IPS-NIHi7 (cell line): ENCODE data around the gene KRTAP22-2.

Experiments used
- DNase-seq: peaks from one replicate; pipeline ENCODE4 v3.0.0; 2012; ENCODE audit warnings: mixed read lengths; ENCODE audit errors: extremely low spot score

KRTAP22-2 gene

GRCh38 chr21:30590297-30590696 lies at the start of gene KRTAP22-2:
Gene KRTAP22-2, minus strand, starts transcription at chr21:30590397.
- DNase-seq = no peak

GRCh38 chr21:30638686-30639085 lies 48.5 kb upstream of the KRTAP22-2 start:
- no peak for DNase-seq

- no peak for DNase-seq
These were observed 44.7 kb upstream of the KRTAP22-2 start, which contains the start of gene KRTAP20-2 for GRCh38 chr21:30634906-30635305. Gene KRTAP20-2, plus strand, starts transcription at chr21:30635206. Its CDS starts 58 bp downstream, at chr21:30635264.

- DNase-seq = no peak
These were observed 39.0 kb upstream of the KRTAP22-2 start for GRCh38 chr21:30629200-30629599.

- DNase-seq = no peak
These were observed 37.9 kb upstream of the KRTAP22-2 start for GRCh38 chr21:30628109-30628508.

GRCh38 chr21:30625449-30626165 lies 35.4 kb upstream of the KRTAP22-2 start:
- DNase-seq = no peak

GRCh38 chr21:30623362-30623761 lies 33.2 kb upstream of the KRTAP22-2 start:
- DNase-seq = no peak

GRCh38 chr21:30620522-30620921 lies 30.3 kb upstream of the KRTAP22-2 start, which contains the start of gene KRTAP20-4:
Gene KRTAP20-4, plus strand, starts transcription at chr21:30620627.
- no peak for DNase-seq

- DNase-seq = no peak
These were observed 29.9 kb upstream of the KRTAP22-2 start for GRCh38 chr21:30620080-30620479.

GRCh38 chr21:30616125-30616524 lies 25.9 kb upstream of the KRTAP22-2 start, which contains the start of gene KRTAP20-1:
Gene KRTAP20-1, plus strand, starts transcription at chr21:30616425. Its CDS starts 30 bp downstream, at chr21:30616455.
- no peak for DNase-seq

- no peak for DNase-seq
These were observed 25.0 kb upstream of the KRTAP22-2 start for GRCh38 chr21:30615199-30615598.

- DNase-seq = no peak
These were observed 23.6 kb upstream of the KRTAP22-2 start, which contains the start of gene KRTAP6-1 for GRCh38 chr21:30613836-30614235. Gene KRTAP6-1, minus strand, starts transcription at chr21:30613930. Its CDS starts 26 bp downstream, at chr21:30613904.

- DNase-seq = no peak
These were observed 21.9 kb upstream of the KRTAP22-2 start for GRCh38 chr21:30612132-30612531.

- DNase-seq = peak; percentile 22
These were observed 15.8 kb upstream of the KRTAP22-2 start for GRCh38 chr21:30605968-30606367.

GRCh38 chr21:30600787-30601186 lies 10.6 kb upstream of the KRTAP22-2 start, which contains the start of gene KRTAP22-1:
Gene KRTAP22-1, plus strand, starts transcription at chr21:30601087.
- DNase-seq = no peak

GRCh38 chr21:30598802-30599201 lies 8.6 kb upstream of the KRTAP22-2 start, which contains the start of gene KRTAP6-2:
Gene KRTAP6-2, minus strand, starts transcription at chr21:30598902. Its CDS starts 28 bp downstream, at chr21:30598874.
- DNase-seq = no peak

GRCh38 chr21:30592140-30592539 lies 1.9 kb upstream of the KRTAP22-2 start, which contains the start of gene KRTAP6-3:
Gene KRTAP6-3, plus strand, starts transcription at chr21:30592440. Its CDS starts 6 bp downstream, at chr21:30592446.
- no peak for DNase-seq

- no peak for DNase-seq
These were observed 7.3 kb downstream of the KRTAP22-2 start for GRCh38 chr21:30582870-30583269.

GRCh38 chr21:30580132-30580531 lies 10.1 kb downstream of the KRTAP22-2 start:
- no peak for DNase-seq

- DNase-seq = no peak
These were observed 10.9 kb downstream of the KRTAP22-2 start for GRCh38 chr21:30579346-30579745.

GRCh38 chr21:30577766-30578165 lies 12.4 kb downstream of the KRTAP22-2 start:
- no peak for DNase-seq

GRCh38 chr21:30567617-30568016 lies 22.6 kb downstream of the KRTAP22-2 start:
- no peak for DNase-seq

GRCh38 chr21:30563630-30564029 lies 26.6 kb downstream of the KRTAP22-2 start:
- no peak for DNase-seq
